Measurements from ENCODE around the gene CYP2W1. TPM values are rescaled to one million over a fixed set of nuclear protein-coding genes. Genes with fewer than 3 reads are reported as not detected.

Gene CYP2W1
- total and polyA plus RNA-seq, 4 experiments from 2014 or later: not detected

DNA sequence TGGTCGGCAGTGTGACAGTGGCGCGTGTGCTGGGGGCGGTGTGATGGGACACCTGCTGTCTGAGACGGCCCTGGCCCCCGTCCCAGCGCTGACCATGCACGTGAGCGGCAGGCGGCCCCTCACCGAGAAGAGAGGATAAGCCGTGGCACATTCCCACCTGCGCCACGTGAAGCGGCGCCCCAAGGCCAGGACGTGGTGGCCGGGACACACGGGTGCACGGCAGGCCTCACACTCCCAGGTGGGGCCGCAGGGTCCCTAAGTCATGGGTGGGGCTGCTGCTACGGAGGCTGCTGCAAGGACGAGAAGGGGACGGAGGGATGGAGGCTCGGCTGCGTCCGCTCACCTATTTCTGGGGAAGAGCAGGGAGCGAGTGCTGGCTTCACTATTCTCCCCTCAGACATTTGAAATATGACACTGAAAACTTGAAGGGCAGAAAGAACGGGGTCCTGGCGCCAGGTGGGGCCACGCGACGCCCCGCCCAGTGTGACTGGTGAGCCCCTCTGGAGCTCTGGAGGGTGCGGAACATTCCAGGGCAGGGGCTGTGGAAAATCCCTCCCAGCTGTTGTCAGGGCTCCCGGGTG is 7.5 kb downstream of the CYP2W1 start:
- intact Hi-C loops (cut with micrococcal nuclease): no loop called here
- Histone ChIP-seq H3K4me1 (ENCODE audit: insufficient read depth, low read length) (peaks cover 4% of the 10 kb centered on the region), H3K27ac (ENCODE audit: low read depth, low read length) (no peak overlapping the region), H3K36me3 (ENCODE audit: insufficient read depth, low read length) (no peaks in the 10 kb centered on the region), H3K4me3 (ENCODE audit: low read length in 2 of 2) (no peak overlapping the region), H3K9me3 (ENCODE audit: control insufficient read depth in 1 of 2, low read length in 2 of 2) (no peaks in the 10 kb centered on the region), H3K27me3 (ENCODE audit: insufficient read depth, low read length) (no peaks in the 10 kb centered on the region)
- Mint-ChIP-seq H3K36me3 (no peaks in the 10 kb centered on the region), H3K4me1 (peaks cover 3 to 6% (median 3%) of the 10 kb centered on the region in 4 donors), H3K9me3 (peaks cover 0 to 2% (median 0%) of the 10 kb centered on the region in 8 donors), H3K4me3 (no peak overlapping the region), H3K27ac (no peak overlapping the region), H3K27me3 (peaks cover 2 to 4% of the 10 kb centered on the region in 2 donors)
- no peak for DNase-seq
- POLR2A ChIA-PET (ENCODE audit: partially characterized antibody): no interaction called here
- CTCF ChIA-PET (ENCODE audit: partially characterized antibody): interaction anchor here (10.0 kb wide), 1 partner anchor 73 kb away, joined by 359 read pairs; no protein-coding TSS in a partner anchor

GRCh38 chr7:990933-991728 is 8.2 kb downstream of the CYP2W1 start:
- Histone ChIP-seq H3K27ac (ENCODE audit: low read depth, low read length) (no peak overlapping the region), H3K27me3 (ENCODE audit: insufficient read depth, low read length) (no peaks in the 10 kb centered on the region), H3K36me3 (ENCODE audit: insufficient read depth, low read length) (no peaks in the 10 kb centered on the region), H3K9me3 (ENCODE audit: control insufficient read depth in 1 of 2, low read length in 2 of 2) (no peaks in the 10 kb centered on the region), H3K4me1 (ENCODE audit: insufficient read depth, low read length) (peaks cover 4% of the 10 kb centered on the region), H3K4me3 (ENCODE audit: low read length in 2 of 2) (no peak overlapping the region)
- no peaks in the 10 kb centered on the region for H3K27me3 Mint-ChIP-seq
- H3K4me3 Mint-ChIP-seq: no peak overlapping the region
- peaks cover 0 to 6% (median 3%) of the 10 kb centered on the region in 4 donors for H3K4me1 Mint-ChIP-seq
- ChIA-PET CTCF (ENCODE audit: partially characterized antibody) (interaction anchor here (4.5 to 10.0 kb wide), 2 partner anchors 16 to 73 kb away, joined by 54 to 359 read pairs; partner anchors contain the start of gene COX19), POLR2A (ENCODE audit: partially characterized antibody) (no interaction called here)
- no peak overlapping the region for H3K27ac Mint-ChIP-seq
- no peaks in the 10 kb centered on the region for H3K36me3 Mint-ChIP-seq
- intact Hi-C loops (cut with micrococcal nuclease): no loop called here
- DNase-seq: no peak
- H3K9me3 Mint-ChIP-seq: peaks cover 0 to 2% (median 0%) of the 10 kb centered on the region in 8 donors

GRCh38 chr7:991729-992656 is 9.0 kb downstream of the CYP2W1 start:
- Histone ChIP-seq H3K4me1 (ENCODE audit: insufficient read depth, low read length) (peaks cover 4% of the 10 kb centered on the region), H3K4me3 (ENCODE audit: low read length in 2 of 2) (no peak overlapping the region), H3K36me3 (ENCODE audit: insufficient read depth, low read length) (no peaks in the 10 kb centered on the region), H3K9me3 (ENCODE audit: control insufficient read depth in 1 of 2, low read length in 2 of 2) (no peaks in the 10 kb centered on the region), H3K27ac (ENCODE audit: low read depth, low read length) (no peak overlapping the region), H3K27me3 (ENCODE audit: insufficient read depth, low read length) (no peaks in the 10 kb centered on the region)
- POLR2A ChIA-PET (ENCODE audit: partially characterized antibody): interaction anchor here (1.1 to 4.3 kb wide), 6 partner anchors 17 to 74 kb away, joined by 3 to 44 read pairs (median 4); partner anchors contain the start of gene COX19
- no peak for DNase-seq
- CTCF ChIA-PET (ENCODE audit: partially characterized antibody): interaction anchor here (0.9 to 10.0 kb wide), 19 partner anchors 10 to 184 kb away, joined by 3 to 359 read pairs (median 8); partner anchors contain the start of genes COX19 and GPR146
- Mint-ChIP-seq H3K9me3 (peaks cover 0 to 2% (median 0%) of the 10 kb centered on the region in 8 donors), H3K36me3 (peaks cover 0 to 1% of the 10 kb centered on the region in 2 donors), H3K27ac (no peak overlapping the region), H3K4me1 (peaks cover 0 to 6% (median 3%) of the 10 kb centered on the region in 4 donors), H3K4me3 (no peak overlapping the region), H3K27me3 (no peaks in the 10 kb centered on the region)
- intact Hi-C loops (cut with micrococcal nuclease): loop anchor here (2.0 kb wide), 2 partner anchors 37 to 185 kb away; no protein-coding TSS in a partner anchor

- Histone ChIP-seq H3K4me1 (ENCODE audit: insufficient read depth, low read length) (peaks cover 4% of the 10 kb centered on the region), H3K36me3 (ENCODE audit: insufficient read depth, low read length) (no peaks in the 10 kb centered on the region), H3K27me3 (ENCODE audit: insufficient read depth, low read length) (no peaks in the 10 kb centered on the region), H3K4me3 (ENCODE audit: low read length in 2 of 2) (no peak overlapping the region), H3K9me3 (ENCODE audit: control insufficient read depth in 1 of 2, low read length in 2 of 2) (no peaks in the 10 kb centered on the region), H3K27ac (ENCODE audit: low read depth, low read length) (no peak overlapping the region)
- no peaks in the 10 kb centered on the region for H3K27me3 Mint-ChIP-seq
- peaks cover 0 to 6% (median 3%) of the 10 kb centered on the region in 4 donors for H3K4me1 Mint-ChIP-seq
- POLR2A ChIA-PET (ENCODE audit: partially characterized antibody): interaction anchor here (1.1 to 4.3 kb wide), 8 partner anchors 12 to 73 kb away, joined by 3 to 44 read pairs (median 4); partner anchors contain the start of gene COX19
- H3K9me3 Mint-ChIP-seq: peaks cover 0 to 2% (median 0%) of the 10 kb centered on the region in 8 donors
- no peak overlapping the region for H3K4me3 Mint-ChIP-seq
- intact Hi-C loops (cut with micrococcal nuclease): loop anchor here (1.0 to 2.0 kb wide), 3 partner anchors 36 to 184 kb away; no protein-coding TSS in a partner anchor
- H3K27ac Mint-ChIP-seq: peak overlapping the region in 2 of 7 donors; percentile 51 to 89
- peak; percentile 88 to 92 (median 89) for DNase-seq
- CTCF ChIA-PET (ENCODE audit: partially characterized antibody): interaction anchor here (0.6 to 10.0 kb wide), 32 partner anchors 11 to 183 kb away, joined by 3 to 359 read pairs (median 5); partner anchors contain the start of genes COX19 and GPR146
- H3K36me3 Mint-ChIP-seq: peaks cover 0 to 1% of the 10 kb centered on the region in 2 donors
Observed at GRCh38 chr7:992709-993607, 10.0 kb downstream of the CYP2W1 start.

- Mint-ChIP-seq H3K36me3 (peaks cover 2 to 3% of the 10 kb centered on the region in 2 donors), H3K4me1 (peaks cover 0 to 6% (median 3%) of the 10 kb centered on the region in 4 donors), H3K27ac (no peak overlapping the region), H3K4me3 (no peak overlapping the region), H3K9me3 (peaks cover 0 to 2% (median 0%) of the 10 kb centered on the region in 8 donors), H3K27me3 (no peaks in the 10 kb centered on the region)
- CTCF ChIA-PET (ENCODE audit: partially characterized antibody): interaction anchor here (1.1 to 10.0 kb wide), 9 partner anchors 9 to 181 kb away, joined by 3 to 359 read pairs (median 23); partner anchors contain the start of genes COX19 and GPR146
- Histone ChIP-seq H3K4me1 (ENCODE audit: insufficient read depth, low read length) (peaks cover 4% of the 10 kb centered on the region), H3K27ac (ENCODE audit: low read depth, low read length) (no peak overlapping the region), H3K36me3 (ENCODE audit: insufficient read depth, low read length) (no peaks in the 10 kb centered on the region), H3K4me3 (ENCODE audit: low read length in 2 of 2) (no peak overlapping the region), H3K27me3 (ENCODE audit: insufficient read depth, low read length) (no peaks in the 10 kb centered on the region), H3K9me3 (ENCODE audit: control insufficient read depth in 1 of 2, low read length in 2 of 2) (no peaks in the 10 kb centered on the region)
- POLR2A ChIA-PET (ENCODE audit: partially characterized antibody): interaction anchor here (0.9 to 4.3 kb wide), 2 partner anchors 20 to 71 kb away, joined by 3 to 44 read pairs; partner anchors contain the start of gene COX19
- DNase-seq: no peak
- intact Hi-C loops (cut with micrococcal nuclease): no loop called here
Observed at GRCh38 chr7:994592-995308, 11.8 kb downstream of the CYP2W1 start.

Data from CD4-positive, alpha-beta memory T cell (primary cell).